Esophagus muscularis mucosa (tissue), 3 donors: ENCODE measurements around the gene ROBO1.

Experiments
- CTCF ChIP-seq, 3 experiments: fragments of 200-600 bp in 2 of 3; fragments of 450-650 bp in 1 of 3; sonication (generic) in 2 of 3; IDR thresholded peaks; one replicate each; pipeline ENCODE4 v1.5.1; 2017 to 2019; ENCODE audit warnings: antibody characterized with exemption in 3 of 3, mild to moderate bottlenecking in 2 of 3, moderate library complexity in 1 of 3
- POLR2A ChIP-seq: fragments of 450-650 bp; IDR thresholded peaks from one replicate; pipeline ENCODE4 v1.6.1; 2017; ENCODE audit warnings: antibody characterized with exemption, moderate library complexity, mild to moderate bottlenecking, low read depth
- POLR2AphosphoS5 ChIP-seq, 2 donors: sonication (generic); formaldehyde crosslinking; IDR thresholded peaks; one replicate each; pipeline ENCODE4 v1.6.1; 2017; ENCODE audit warnings: antibody characterized with exemption in 2 of 2

DNA sequence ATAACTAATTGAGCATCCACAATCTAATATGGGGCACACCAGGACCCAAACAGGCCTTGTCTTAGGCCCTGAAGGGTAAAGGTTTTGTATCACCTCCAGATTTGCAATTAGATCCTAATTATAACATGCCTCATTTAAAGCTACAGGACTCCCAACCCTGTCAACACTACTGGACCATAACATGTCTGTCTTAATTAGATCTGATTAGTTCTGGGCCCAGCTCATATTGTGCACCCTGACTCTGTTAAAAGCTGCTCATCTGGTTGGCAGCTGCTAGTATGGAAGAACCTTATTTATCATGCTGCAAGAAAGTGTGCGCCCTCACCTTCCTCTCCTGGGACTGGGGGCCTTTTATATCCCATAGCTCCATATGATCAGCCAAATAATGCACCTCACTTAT, 457.8 kb downstream of the ROBO1 start:
- TF ChIP-seq CTCF (IDR thresholded peaks at IDR 0.05): no peak
- TF ChIP-seq POLR2A: no peak
- no peak for TF ChIP-seq POLR2AphosphoS5 (IDR thresholded peaks at IDR 0.05)
